Heart left ventricle (tissue), 13 donors: ENCODE results near the gene ADAM22.

Experiments
- POLR2A ChIP-seq, 2 donors: fragments of 450-650 bp; IDR thresholded peaks; one replicate each; pipeline ENCODE4 v1.6.1; 2017; ENCODE audit warnings: antibody characterized with exemption in 2 of 2, mild to moderate bottlenecking in 2 of 2, moderate library complexity in 2 of 2
- TF ChIP-seq, protein P1 (sequence below), 12 donors: fragments of 200-600 bp; sonication (generic) in 4 of 12; IDR thresholded peaks; one replicate each; pipeline versions ENCODE4 v1.5.0 to v1.8.0; 2018 to 2022; ENCODE audit warnings: antibody characterized with exemption in 12 of 12, mild to moderate bottlenecking in 5 of 12
- donor health status: ischemic (EF 13 %, LVEDD 7.1; RV severe dilation, severe dysfunction).
- donor health status: DM: no; HTN: yes; CAD: no.
- donor health status: DM: no; HTN: no; CAD: no.
- donor health status: ischemic (EF 25% LVEDD 6.9; RV normal size, moderate dysfunction).
- donor health status: ischemic (EF 25% LVEDD 5.7; RV mildly dilated, moderate dysfunction).
- donor health status: ischemic (EF 35%, LVEDD 5.7; RV mildly dilated, moderate dysfunction).
- donor health status: nonischemic (EF 11% LVEDD 7.7; RV severe dilation, severe dysfunction).
- donor health status: DM: yes; HTN: yes; CAD: no.
- donor health status: PGD.
- donor health status: ischemic (EF 29% LVEDD 5.4; RV normal size, mild dysfunction).
- donor health status: nonischemic (EF 23%, LVEDD 6.1; RV moderate dilation, normal function).

- TF ChIP-seq, protein P1, sequence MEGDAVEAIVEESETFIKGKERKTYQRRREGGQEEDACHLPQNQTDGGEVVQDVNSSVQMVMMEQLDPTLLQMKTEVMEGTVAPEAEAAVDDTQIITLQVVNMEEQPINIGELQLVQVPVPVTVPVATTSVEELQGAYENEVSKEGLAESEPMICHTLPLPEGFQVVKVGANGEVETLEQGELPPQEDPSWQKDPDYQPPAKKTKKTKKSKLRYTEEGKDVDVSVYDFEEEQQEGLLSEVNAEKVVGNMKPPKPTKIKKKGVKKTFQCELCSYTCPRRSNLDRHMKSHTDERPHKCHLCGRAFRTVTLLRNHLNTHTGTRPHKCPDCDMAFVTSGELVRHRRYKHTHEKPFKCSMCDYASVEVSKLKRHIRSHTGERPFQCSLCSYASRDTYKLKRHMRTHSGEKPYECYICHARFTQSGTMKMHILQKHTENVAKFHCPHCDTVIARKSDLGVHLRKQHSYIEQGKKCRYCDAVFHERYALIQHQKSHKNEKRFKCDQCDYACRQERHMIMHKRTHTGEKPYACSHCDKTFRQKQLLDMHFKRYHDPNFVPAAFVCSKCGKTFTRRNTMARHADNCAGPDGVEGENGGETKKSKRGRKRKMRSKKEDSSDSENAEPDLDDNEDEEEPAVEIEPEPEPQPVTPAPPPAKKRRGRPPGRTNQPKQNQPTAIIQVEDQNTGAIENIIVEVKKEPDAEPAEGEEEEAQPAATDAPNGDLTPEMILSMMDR (IDR thresholded peaks at IDR 0.05), result no peak
- TF ChIP-seq POLR2A (IDR thresholded peaks at IDR 0.05), result no peak
These were observed 108.1 kb downstream of the ADAM22 start for GRCh38 chr7:88042157-88042556.
